GM20000 (cell line): ENCODE measurements around the gene MIER1.

Experiments
- DNase-seq: peaks from one replicate; pipeline ENCODE4 v3.0.0; 2012; ENCODE audit warnings: low spot score
- CTCF ChIP-seq: IDR thresholded peaks from 2 replicates; pipeline ENCODE4 v1.5.1; 2012; ENCODE audit warnings: mild to moderate bottlenecking, control low read depth; ENCODE audit errors: extremely low read depth, missing control alignments

MIER1 gene

GRCh38 chr1:67001682-67002425, 77.1 kb downstream of the MIER1 start:
- no peak for DNase-seq
- TF ChIP-seq CTCF: no peak

GRCh38 chr1:67004176-67004575, 79.4 kb downstream of the MIER1 start:
- no peak for DNase-seq
- no peak for TF ChIP-seq CTCF

GRCh38 chr1:67005068-67005467, 80.3 kb downstream of the MIER1 start:
- no peak for TF ChIP-seq CTCF
- no peak for DNase-seq

GRCh38 chr1:67009792-67010191, 85.0 kb downstream of the MIER1 start:
- TF ChIP-seq CTCF: no peak
- DNase-seq: no peak

- no peak for TF ChIP-seq CTCF
Observed at GRCh38 chr1:67013573-67013972, 88.8 kb downstream of the MIER1 start.

GRCh38 chr1:67018574-67018973, 93.8 kb downstream of the MIER1 start:
- no peak for DNase-seq
- no peak for TF ChIP-seq CTCF

More at GRCh38 chr1:67013573-67013972, 88.8 kb downstream of the MIER1 start:
- DNase-seq: no peak

GRCh38 chr1:67019121-67019520, 94.3 kb downstream of the MIER1 start:
- no peak for TF ChIP-seq CTCF
- DNase-seq: no peak
